ENCODE measurements around the gene CLEC20A. TPM values are rescaled to one million over a fixed set of nuclear protein-coding genes. Genes with fewer than 3 reads are reported as not detected.
A peak's percentile ranks its signal among the peaks of the same experiment; 100 is the strongest.

The CLEC20A gene
- total and polyA plus RNA-seq, 8 donors, result 0.31 TPM; not detected in 7

DNA sequence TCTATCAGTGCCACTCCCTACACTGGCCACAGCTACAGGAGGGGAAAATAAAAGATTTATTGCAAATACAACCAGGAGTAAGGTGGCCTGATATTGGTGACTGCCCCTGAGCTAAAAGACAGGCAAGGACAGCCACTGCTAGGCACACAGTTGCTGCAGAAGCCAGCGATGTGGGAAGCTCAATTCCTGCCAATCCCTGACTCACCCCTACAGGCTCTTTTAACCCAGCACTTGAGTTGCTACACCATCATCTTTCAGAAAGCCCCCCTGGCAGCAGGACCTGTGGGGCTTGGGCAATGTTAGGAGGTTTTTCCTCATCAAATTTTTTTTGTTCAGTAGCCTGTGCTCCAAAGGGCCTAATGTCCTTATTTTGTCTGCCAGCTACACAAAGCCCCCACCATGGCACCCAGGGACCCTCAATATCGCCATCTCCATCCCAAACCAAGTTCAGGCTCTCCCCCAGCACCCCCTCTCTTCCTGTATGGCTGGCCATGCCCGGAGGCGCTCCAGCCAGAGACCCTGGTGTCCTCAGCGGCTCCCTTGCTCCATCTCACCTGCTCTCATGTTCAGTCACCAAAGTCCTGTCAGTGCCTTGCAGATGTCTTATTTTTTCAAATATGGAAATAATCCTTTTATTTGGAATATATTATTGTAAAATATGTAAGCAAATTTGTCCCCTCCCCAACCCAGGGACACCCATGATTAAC is 13.4 kb downstream of the CLEC20A start:
- H3K36me3 ChIP-seq, result peaks cover 0 to 5% (median 0%) of the 10 kb centered on the region in 4 donors
- H3K27me3 ChIP-seq, result peaks cover 0 to 17% (median 8%) of the 10 kb centered on the region in 3 donors
- TF ChIP-seq, protein P1, sequence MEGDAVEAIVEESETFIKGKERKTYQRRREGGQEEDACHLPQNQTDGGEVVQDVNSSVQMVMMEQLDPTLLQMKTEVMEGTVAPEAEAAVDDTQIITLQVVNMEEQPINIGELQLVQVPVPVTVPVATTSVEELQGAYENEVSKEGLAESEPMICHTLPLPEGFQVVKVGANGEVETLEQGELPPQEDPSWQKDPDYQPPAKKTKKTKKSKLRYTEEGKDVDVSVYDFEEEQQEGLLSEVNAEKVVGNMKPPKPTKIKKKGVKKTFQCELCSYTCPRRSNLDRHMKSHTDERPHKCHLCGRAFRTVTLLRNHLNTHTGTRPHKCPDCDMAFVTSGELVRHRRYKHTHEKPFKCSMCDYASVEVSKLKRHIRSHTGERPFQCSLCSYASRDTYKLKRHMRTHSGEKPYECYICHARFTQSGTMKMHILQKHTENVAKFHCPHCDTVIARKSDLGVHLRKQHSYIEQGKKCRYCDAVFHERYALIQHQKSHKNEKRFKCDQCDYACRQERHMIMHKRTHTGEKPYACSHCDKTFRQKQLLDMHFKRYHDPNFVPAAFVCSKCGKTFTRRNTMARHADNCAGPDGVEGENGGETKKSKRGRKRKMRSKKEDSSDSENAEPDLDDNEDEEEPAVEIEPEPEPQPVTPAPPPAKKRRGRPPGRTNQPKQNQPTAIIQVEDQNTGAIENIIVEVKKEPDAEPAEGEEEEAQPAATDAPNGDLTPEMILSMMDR (IDR thresholded peaks at IDR 0.05), result no peak
- no peak for TF ChIP-seq EP300 (IDR thresholded peaks at IDR 0.05)
- TF ChIP-seq POLR2AphosphoS5 (IDR thresholded peaks at IDR 0.05), result no peak
- no peak for TF ChIP-seq POLR2A (IDR thresholded peaks at IDR 0.05)
- 90 to 95% (median 94%) methylated on average over 5 of the region's 5 CpGs for WGBS, 5 donors
- DNase-seq, result no peak
- intact Hi-C loops (cut with DNase I; ENCODE audit: low total_unique reads), result no loop called here
- H3K4me1 ChIP-seq, result peaks cover 0 to 13% (median 10%) of the 10 kb centered on the region in 4 donors
- H3K4me3 ChIP-seq, result no peak overlapping the region
- no peaks in the 10 kb centered on the region for H3K9me3 ChIP-seq
- H3K27ac ChIP-seq, result no peak overlapping the region

DNA sequence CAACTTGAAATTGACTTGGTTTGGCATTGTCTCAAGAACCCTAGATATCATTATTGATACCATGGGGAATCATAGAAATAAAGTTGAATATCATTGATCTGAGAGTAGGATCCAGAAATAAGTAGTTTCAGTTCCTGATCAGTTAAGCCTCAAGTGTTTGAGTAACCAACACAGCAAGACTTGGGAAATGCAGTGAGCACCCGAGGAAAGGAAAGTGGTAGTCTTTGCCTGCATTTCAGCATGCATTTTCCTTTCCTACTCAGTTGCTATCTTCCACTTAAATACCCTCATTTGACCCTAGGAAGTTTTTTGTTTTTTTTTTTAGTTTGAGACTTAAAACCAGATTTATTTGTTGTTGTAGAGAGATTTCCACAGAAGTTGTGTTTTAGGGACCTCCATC is 18.9 kb downstream of the CLEC20A start:
- intact Hi-C loops (cut with DNase I; ENCODE audit: low total_unique reads), result no loop called here
- no peaks in the 10 kb centered on the region for H3K4me1 ChIP-seq
- no peak for DNase-seq
- no peaks in the 10 kb centered on the region for H3K9me3 ChIP-seq
- peaks cover 3 to 41% (median 25%) of the 10 kb centered on the region in 4 donors for H3K36me3 ChIP-seq
- WGBS, 5 donors, result 27 to 45% (median 40%) methylated on average over 1 of the region's 1 CpG
- TF ChIP-seq, protein P1 (IDR thresholded peaks at IDR 0.05), result no peak
- TF ChIP-seq EP300 (IDR thresholded peaks at IDR 0.05) (no peak), POLR2A (IDR thresholded peaks at IDR 0.05) (no peak), POLR2AphosphoS5 (IDR thresholded peaks at IDR 0.05) (no peak)
- H3K27me3 ChIP-seq, result no peaks in the 10 kb centered on the region
- H3K27ac ChIP-seq, result no peak overlapping the region
- no peak overlapping the region for H3K4me3 ChIP-seq

- no peak overlapping the region for H3K27ac ChIP-seq
- H3K27me3 ChIP-seq, result no peaks in the 10 kb centered on the region
- intact Hi-C loops (cut with DNase I; ENCODE audit: low total_unique reads), result no loop called here
- peaks cover 4 to 45% (median 26%) of the 10 kb centered on the region in 4 donors for H3K36me3 ChIP-seq
- no peak for TF ChIP-seq POLR2A (IDR thresholded peaks at IDR 0.05)
- no peaks in the 10 kb centered on the region for H3K9me3 ChIP-seq
- no peaks in the 10 kb centered on the region for H3K4me1 ChIP-seq
- 79 to 85% (median 84%) methylated on average over 4 of the region's 4 CpGs for WGBS, 5 donors
- no peak for DNase-seq
- H3K4me3 ChIP-seq, result no peak overlapping the region
Measured at GRCh38 chr1:178477373-178477772, 19.4 kb downstream of the CLEC20A start.

- H3K27ac ChIP-seq, result no peak overlapping the region
- H3K27me3 ChIP-seq, result no peaks in the 10 kb centered on the region
- H3K4me1 ChIP-seq, result no peaks in the 10 kb centered on the region
- intact Hi-C loops (cut with DNase I; ENCODE audit: low total_unique reads), result no loop called here
- DNase-seq, result no peak
- no peak overlapping the region for H3K4me3 ChIP-seq
- no peaks in the 10 kb centered on the region for H3K9me3 ChIP-seq
- peaks cover 4 to 70% (median 49%) of the 10 kb centered on the region in 4 donors for H3K36me3 ChIP-seq
- TF ChIP-seq EP300 (IDR thresholded peaks at IDR 0.05), result no peak
- no peak for TF ChIP-seq POLR2A (IDR thresholded peaks at IDR 0.05)
- TF ChIP-seq, protein P1 (IDR thresholded peaks at IDR 0.05), result no peak
- TF ChIP-seq POLR2AphosphoS5 (IDR thresholded peaks at IDR 0.05), result no peak
Measured at GRCh38 chr1:178472531-178472930, 24.2 kb downstream of the CLEC20A start.

GRCh38 chr1:178470411-178470960 is 26.3 kb downstream of the CLEC20A start:
- no peaks in the 10 kb centered on the region for H3K4me1 ChIP-seq
- H3K27me3 ChIP-seq, result no peaks in the 10 kb centered on the region
- H3K9me3 ChIP-seq, result no peaks in the 10 kb centered on the region
- TF ChIP-seq EP300 (IDR thresholded peaks at IDR 0.05), result no peak
- TF ChIP-seq POLR2AphosphoS5 (IDR thresholded peaks at IDR 0.05), result no peak
- no peak for TF ChIP-seq POLR2A (IDR thresholded peaks at IDR 0.05)
- no peak overlapping the region for H3K4me3 ChIP-seq
- peaks cover 4 to 80% (median 67%) of the 10 kb centered on the region in 4 donors for H3K36me3 ChIP-seq
- DNase-seq, result peak in 1 of 2 donors; percentile 61
- intact Hi-C loops (cut with DNase I; ENCODE audit: low total_unique reads), result no loop called here
- no peak overlapping the region for H3K27ac ChIP-seq
- 63 to 81% (median 73%) methylated on average over 5 of the region's 5 CpGs for WGBS, 5 donors

All from stomach (tissue), 9 donors.